A549 (cell line): Measurements from ENCODE around the gene UTF1. TPM values are rescaled to one million over a fixed set of nuclear protein-coding genes. Genes with fewer than 3 reads are reported as not detected.

Source experiments
- ATAC-seq, 2 experiments: fragments of 200-7000 bp in 1 of 2; fragments of >200 bp in 1 of 2; cut with Nextera tagmentation in 1 of 2; cut with Tn5 transposase in 1 of 2; 3 replicates each; pipeline versions ENCODE4 v1.8.0 to v1.9.1; 2018 to 2020; ENCODE audit warnings: mild to moderate bottlenecking in 1 of 2, moderate library complexity in 1 of 2
- CTCF ChIA-PET: fragments of 300-600 bp; sonication (Branson Sonifier 250); formaldehyde crosslinking; extraction: SDS; loops from one replicate; lab custom pipeline; 2021; ENCODE audit warnings: antibody characterized with exemption, inconsistent platforms; lab: Yijun Ruan, JAX
- POLR2A ChIA-PET: fragments of 350-600 bp; formaldehyde crosslinking; extraction: SDS; loops from one replicate; lab custom pipeline; 2021; ENCODE audit warnings: antibody characterized with exemption, inconsistent platforms; lab: Yijun Ruan, JAX
- DNase-seq, 2 experiments: peaks; one replicate each; pipeline versions ENCODE4 v3.0.0 to v3.0.0-alpha.2; 2011 to 2016; ENCODE audit warnings: low read depth in 1 of 2, low spot score in 1 of 2
- FAIRE-seq: peaks from 2 replicates; lab custom pipeline; 2011; peaks lifted over from hg19 to GRCh38; lab: Jason Lieb, UNC
- H3K27ac ChIP-seq, 2 experiments: fragments of >200 bp; sonication (Bioruptor Twin); formaldehyde crosslinking; 3 replicates each; pipeline ENCODE4 v1.5.1; 2016 to 2017
- H3K4me1 ChIP-seq: fragments of >200 bp; sonication (Bioruptor Twin); formaldehyde crosslinking; 3 replicates; pipeline ENCODE4 v1.6.1; 2016
- H3K4me2 ChIP-seq: fragments of >200 bp; sonication (Bioruptor Twin); formaldehyde crosslinking; 3 replicates; pipeline ENCODE4 v1.6.1; 2016
- H3K4me3 ChIP-seq: fragments of >200 bp; sonication (Bioruptor Twin); formaldehyde crosslinking; 3 replicates; pipeline ENCODE4 v1.5.1; 2016
- H3K9me3 ChIP-seq: fragments of >200 bp; sonication (Bioruptor Twin); formaldehyde crosslinking; 3 replicates; pipeline ENCODE4 v1.6.1; 2016
- BHLHE40 ChIP-seq: IDR thresholded peaks from 2 replicates; pipeline ENCODE4 v1.6.1; 2012; ENCODE audit warnings: low read depth, low read length, inconsistent platforms
- CHD2 ChIP-seq: fragments of 150-350 bp; IDR thresholded peaks from 2 replicates; pipeline ENCODE4 v1.6.1; 2014; ENCODE audit warnings: low read length; ENCODE audit not compliant: partially characterized antibody
- EHMT2 ChIP-seq: fragments of 200-600 bp; sonication (generic); IDR thresholded peaks from 2 replicates; pipeline ENCODE4 v1.6.1; 2016; ENCODE audit warnings: antibody characterized with exemption, low read depth, mild to moderate bottlenecking, moderate library complexity
- FOSB ChIP-seq: fragments of 250-450 bp; sonication (Bioruptor Pico); IDR thresholded peaks from 2 replicates; pipeline ENCODE4 v1.5.0; 2020; ENCODE audit warnings: mild to moderate bottlenecking, moderate library complexity
- FOSL2 ChIP-seq, 2 experiments: fragments of 450-650 bp in 1 of 2; fragments of >200 bp in 1 of 2; sonication (Bioruptor Twin) in 1 of 2; formaldehyde crosslinking; IDR thresholded peaks; 2 replicates each; pipeline versions ENCODE4 v1.5.0 to v1.6.1; 2016 to 2020; ENCODE audit warnings: mild to moderate bottlenecking in 1 of 2, moderate library complexity in 1 of 2
- HEYL ChIP-seq: fragments of 250-450 bp; sonication (Bioruptor Pico); IDR thresholded peaks from 2 replicates; pipeline ENCODE4 v1.8.0; 2021; ENCODE audit warnings: mild to moderate bottlenecking, moderate library complexity
- HOXB5 ChIP-seq: fragments of 250-450 bp; sonication (Bioruptor Pico); IDR thresholded peaks from 2 replicates; pipeline ENCODE4 v1.5.0; 2020; ENCODE audit warnings: mild to moderate bottlenecking, moderate library complexity
- JUNB ChIP-seq: fragments of >200 bp; sonication (Bioruptor Twin); formaldehyde crosslinking; IDR thresholded peaks from 2 replicates; pipeline ENCODE4 v1.6.1; 2016
- KDM5A ChIP-seq: fragments of 200-600 bp; sonication (generic); IDR thresholded peaks from 2 replicates; pipeline ENCODE4 v1.6.1; 2016; ENCODE audit warnings: antibody characterized with exemption, mild to moderate bottlenecking
- MAFK ChIP-seq: fragments of 450-650 bp; IDR thresholded peaks from 2 replicates; pipeline ENCODE4 v1.6.1; 2014; ENCODE audit not compliant: partially characterized antibody
- MAZ ChIP-seq: fragments of 150-350 bp; IDR thresholded peaks from 2 replicates; pipeline ENCODE4 v1.6.1; 2014; ENCODE audit warnings: antibody characterized with exemption, low read depth, low read length, borderline replicate concordance
- NR3C1 ChIP-seq: fragments of >200 bp; sonication (Bioruptor Twin); formaldehyde crosslinking; IDR thresholded peaks from 3 replicates; pipeline ENCODE4 v1.6.1; 2017
- PHF8 ChIP-seq: fragments of 200-600 bp; sonication (generic); IDR thresholded peaks from 2 replicates; pipeline ENCODE4 v1.6.1; 2016; ENCODE audit warnings: low read depth, mild to moderate bottlenecking, antibody characterized with exemption, moderate library complexity, borderline replicate concordance
- POLR2A ChIP-seq: IDR thresholded peaks from 2 replicates; pipeline ENCODE4 v1.6.1; 2012; ENCODE audit warnings: mild to moderate bottlenecking, low read length
- POLR2AphosphoS2 ChIP-seq: conservative IDR thresholded peaks from 2 replicates; pipeline ENCODE4 v1.6.1; 2012; ENCODE audit warnings: low read length, improper control_type of control experiment, inconsistent platforms
- RARB ChIP-seq: fragments of 250-450 bp; sonication (Bioruptor Pico); IDR thresholded peaks from 2 replicates; pipeline ENCODE4 v1.8.0; 2021; ENCODE audit warnings: mild to moderate bottlenecking, moderate library complexity
- RNF2 ChIP-seq: fragments of 200-600 bp; sonication (generic); IDR thresholded peaks from 2 replicates; pipeline ENCODE4 v1.6.1; 2016; ENCODE audit warnings: low read depth, mild to moderate bottlenecking, antibody characterized with exemption, moderate library complexity, borderline replicate concordance
- SMC3 ChIP-seq: fragments of >200 bp; sonication (Bioruptor Twin); formaldehyde crosslinking; IDR thresholded peaks from 3 replicates; pipeline ENCODE4 v1.6.1; 2018; ENCODE audit warnings: inconsistent platforms
- SREBF2 ChIP-seq: fragments of 450-650 bp; IDR thresholded peaks from 2 replicates; pipeline ENCODE4 v1.6.1; 2014; ENCODE audit warnings: mild to moderate bottlenecking, moderate library complexity
- TFCP2L1 ChIP-seq: fragments of 250-450 bp; sonication (Bioruptor Pico); IDR thresholded peaks from 2 replicates; pipeline ENCODE4 v1.5.0; 2021; ENCODE audit warnings: mild to moderate bottlenecking
- ZFP36 ChIP-seq: fragments of 450-650 bp; IDR thresholded peaks from 2 replicates; pipeline ENCODE4 v1.6.1; 2014; ENCODE audit warnings: borderline replicate concordance; ENCODE audit not compliant: partially characterized antibody
- ZSCAN20 ChIP-seq: fragments of 250-450 bp; sonication (Bioruptor Pico); IDR thresholded peaks from 2 replicates; pipeline ENCODE4 v1.8.0; 2022; ENCODE audit warnings: mild to moderate bottlenecking, moderate library complexity
- whole genome bisulfite sequencing: methylation state at CpG from one replicate; pipeline ENCODE4 v1.1.6; 2017; ENCODE audit errors: missing lambda C conversion rate; 5-methylcytosine and 5-hydroxymethylcytosine counted together
- polyA plus RNA-seq, 4 experiments: library from polyadenylated mRNA; depleted of rRNA in 3 of 4; stranded (reverse); fragments of >200 nt; fragmentation: RNase III in 1 of 4; extraction: RNeasy Plus Mini Kit Qiagen cat#74134 plus additional on column Dnase treatment in 1 of 4; gene quantifications; 2 replicates in 3 of 4; 3 replicates in 1 of 4; pipeline ENCODE4 v1.2.3, GENCODE V29; 2011 to 2017
- TF ChIP-seq, protein P1 (sequence below): fragments of 250-450 bp; sonication (Bioruptor Pico); IDR thresholded peaks from 2 replicates; pipeline ENCODE4 v1.5.0; 2021; ENCODE audit warnings: mild to moderate bottlenecking, moderate library complexity, borderline replicate concordance
- TF ChIP-seq, protein P2 (sequence below): fragments of >200 bp; sonication (Bioruptor Twin); formaldehyde crosslinking; IDR thresholded peaks from 3 replicates; pipeline ENCODE4 v1.6.1; 2016
- TF ChIP-seq, protein P3 (sequence below): IDR thresholded peaks from 2 replicates; pipeline ENCODE4 v1.6.1; 2012
- TF ChIP-seq, protein P4 (sequence below): fragments of 450-650 bp; IDR thresholded peaks from 2 replicates; pipeline ENCODE4 v1.6.1; 2014; ENCODE audit warnings: antibody characterized with exemption
- TF ChIP-seq, protein P5 (sequence below): fragments of 250-450 bp; sonication (Bioruptor Pico); IDR thresholded peaks from 2 replicates; pipeline ENCODE4 v1.5.0; 2020; ENCODE audit warnings: low read depth, mild to moderate bottlenecking, moderate library complexity

Gene UTF1
- polyA plus RNA-seq, 2 of the 4 experiments (the other 2 are of a cell fraction), result not detected

DNA sequence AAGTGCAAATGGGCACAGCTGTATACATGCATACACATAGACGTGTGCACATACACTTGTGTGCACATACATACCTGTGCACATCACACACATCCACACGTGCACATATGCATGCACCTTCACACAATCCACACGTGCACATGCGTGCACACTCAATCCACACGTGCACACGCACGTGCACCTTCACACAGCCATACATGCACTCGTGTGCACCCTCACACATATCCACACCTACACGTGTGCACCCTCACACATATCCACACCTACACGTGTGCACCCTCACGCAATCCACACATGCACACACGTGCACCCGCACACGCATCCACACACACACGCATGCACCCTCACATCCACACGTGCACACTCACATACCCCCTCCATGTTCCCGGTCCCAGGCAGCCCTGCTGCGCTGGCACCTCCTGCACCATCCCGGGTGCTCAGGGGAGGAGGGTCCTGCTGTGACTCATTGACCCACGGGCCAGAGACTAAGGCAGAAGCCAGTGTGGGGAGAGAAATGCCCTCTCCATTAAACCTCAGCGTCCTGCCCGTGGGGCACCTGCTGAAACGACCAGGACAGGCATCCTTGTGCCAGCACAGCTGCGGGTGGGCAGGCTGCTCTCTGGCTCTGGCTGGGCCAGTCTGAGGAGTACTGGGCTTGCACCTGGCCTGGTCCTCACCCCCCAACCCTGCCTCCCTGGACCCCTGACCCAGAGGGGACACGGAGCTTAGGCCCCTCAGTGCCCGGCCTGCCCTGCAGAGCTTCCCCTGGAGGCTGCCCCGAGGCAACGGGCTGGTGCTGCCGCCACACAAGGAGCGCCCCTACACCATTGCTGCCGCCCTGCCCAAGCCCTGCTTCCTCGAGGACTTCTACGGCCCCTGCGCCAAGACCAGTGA lies 17.8 kb upstream of the UTF1 start:
- Histone ChIP-seq H3K9me3 (no peaks in the 10 kb centered on the region), H3K27ac (no peak overlapping the region), H3K4me3 (no peak overlapping the region), H3K4me2 (no peak overlapping the region), H3K4me1 (no peaks in the 10 kb centered on the region)
- POLR2A ChIA-PET, result no interaction called here
- no peak for DNase-seq
- peak; percentile 4 to 25; a peak in 1 of 6 replicates for ATAC-seq
- FAIRE-seq, result no peak
- CTCF ChIA-PET, result no interaction called here
- WGBS, result 44% methylated on average over 25 of the region's 34 CpGs
- TF ChIP-seq MAFK (no peak), SMC3 (no peak), FOSL2 (IDR thresholded peaks at IDR 0.05) (no peak), FOSL2 (CRISPR knock-in tag; IDR thresholded peaks at IDR 0.05) (no peak), POLR2AphosphoS2 (no peak), CHD2 (no peak), RNF2 (no peak), JUNB (no peak)
- TF ChIP-seq, protein P1, sequence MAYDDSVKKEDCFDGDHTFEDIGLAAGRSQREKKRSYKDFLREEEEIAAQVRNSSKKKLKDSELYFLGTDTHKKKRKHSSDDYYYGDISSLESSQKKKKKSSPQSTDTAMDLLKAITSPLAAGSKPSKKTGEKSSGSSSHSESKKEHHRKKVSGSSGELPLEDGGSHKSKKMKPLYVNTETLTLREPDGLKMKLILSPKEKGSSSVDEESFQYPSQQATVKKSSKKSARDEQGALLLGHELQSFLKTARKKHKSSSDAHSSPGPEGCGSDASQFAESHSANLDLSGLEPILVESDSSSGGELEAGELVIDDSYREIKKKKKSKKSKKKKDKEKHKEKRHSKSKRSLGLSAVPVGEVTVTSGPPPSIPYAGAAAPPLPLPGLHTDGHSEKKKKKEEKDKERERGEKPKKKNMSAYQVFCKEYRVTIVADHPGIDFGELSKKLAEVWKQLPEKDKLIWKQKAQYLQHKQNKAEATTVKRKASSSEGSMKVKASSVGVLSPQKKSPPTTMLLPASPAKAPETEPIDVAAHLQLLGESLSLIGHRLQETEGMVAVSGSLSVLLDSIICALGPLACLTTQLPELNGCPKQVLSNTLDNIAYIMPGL (CRISPR knock-in tag), result no peak
- TF ChIP-seq, protein P2, sequence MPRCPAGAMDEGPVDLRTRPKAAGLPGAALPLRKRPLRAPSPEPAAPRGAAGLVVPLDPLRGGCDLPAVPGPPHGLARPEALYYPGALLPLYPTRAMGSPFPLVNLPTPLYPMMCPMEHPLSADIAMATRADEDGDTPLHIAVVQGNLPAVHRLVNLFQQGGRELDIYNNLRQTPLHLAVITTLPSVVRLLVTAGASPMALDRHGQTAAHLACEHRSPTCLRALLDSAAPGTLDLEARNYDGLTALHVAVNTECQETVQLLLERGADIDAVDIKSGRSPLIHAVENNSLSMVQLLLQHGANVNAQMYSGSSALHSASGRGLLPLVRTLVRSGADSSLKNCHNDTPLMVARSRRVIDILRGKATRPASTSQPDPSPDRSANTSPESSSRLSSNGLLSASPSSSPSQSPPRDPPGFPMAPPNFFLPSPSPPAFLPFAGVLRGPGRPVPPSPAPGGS, result no peak

DNA sequence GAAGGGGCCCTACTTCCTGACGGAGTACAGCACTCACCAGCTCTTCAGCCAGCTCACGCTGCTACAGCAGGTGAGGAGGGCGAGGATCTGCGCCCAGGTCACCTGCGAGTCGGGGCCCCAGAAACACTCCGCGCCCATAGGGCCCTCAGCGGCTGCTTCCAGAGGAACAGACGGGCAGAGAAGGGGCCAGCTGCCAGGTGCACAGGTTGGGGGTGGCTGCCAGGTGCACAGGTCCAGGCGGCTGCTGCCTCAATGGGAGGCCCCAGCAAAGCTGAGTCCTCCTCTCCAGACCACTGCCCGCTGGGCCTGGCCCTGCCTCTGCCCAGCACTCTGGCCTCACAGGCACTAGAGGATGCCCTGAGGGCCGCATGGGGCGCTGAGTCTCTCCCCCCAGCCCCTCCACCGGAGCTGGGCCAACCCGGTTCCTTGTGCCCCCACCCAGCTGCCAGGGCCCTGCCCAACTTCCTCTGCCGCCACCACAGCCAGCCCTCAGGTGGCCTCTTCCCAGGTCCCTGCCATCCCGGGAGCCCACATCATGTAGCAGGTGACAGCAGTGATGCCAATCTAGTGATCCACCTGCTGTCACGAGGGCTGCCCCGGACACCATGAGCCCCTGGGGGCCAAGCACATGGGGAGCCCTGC lies 17.0 kb upstream of the UTF1 start:
- 63% methylated on average over 11 of the region's 20 CpGs for WGBS
- FAIRE-seq, result no peak
- no peak overlapping the region for H3K27ac ChIP-seq
- TF ChIP-seq EHMT2 (no peak), ZFP36 (no peak), POLR2A (no peak), ZSCAN20 (CRISPR knock-in tag) (no peak), KDM5A (no peak), HOXB5 (CRISPR knock-in tag) (no peak), TFCP2L1 (CRISPR knock-in tag) (no peak), HEYL (CRISPR knock-in tag) (no peak), PHF8 (no peak), NR3C1 (no peak), BHLHE40 (no peak), FOSB (CRISPR knock-in tag) (no peak), RARB (CRISPR knock-in tag) (no peak), SREBF2 (no peak), MAZ (no peak)
- TF ChIP-seq, protein P3, sequence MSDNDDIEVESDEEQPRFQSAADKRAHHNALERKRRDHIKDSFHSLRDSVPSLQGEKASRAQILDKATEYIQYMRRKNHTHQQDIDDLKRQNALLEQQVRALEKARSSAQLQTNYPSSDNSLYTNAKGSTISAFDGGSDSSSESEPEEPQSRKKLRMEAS, result no peak
- TF ChIP-seq, protein P1 (CRISPR knock-in tag), result no peak
- TF ChIP-seq, protein P4, sequence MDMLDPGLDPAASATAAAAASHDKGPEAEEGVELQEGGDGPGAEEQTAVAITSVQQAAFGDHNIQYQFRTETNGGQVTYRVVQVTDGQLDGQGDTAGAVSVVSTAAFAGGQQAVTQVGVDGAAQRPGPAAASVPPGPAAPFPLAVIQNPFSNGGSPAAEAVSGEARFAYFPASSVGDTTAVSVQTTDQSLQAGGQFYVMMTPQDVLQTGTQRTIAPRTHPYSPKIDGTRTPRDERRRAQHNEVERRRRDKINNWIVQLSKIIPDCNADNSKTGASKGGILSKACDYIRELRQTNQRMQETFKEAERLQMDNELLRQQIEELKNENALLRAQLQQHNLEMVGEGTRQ, result no peak
- TF ChIP-seq, protein P5, sequence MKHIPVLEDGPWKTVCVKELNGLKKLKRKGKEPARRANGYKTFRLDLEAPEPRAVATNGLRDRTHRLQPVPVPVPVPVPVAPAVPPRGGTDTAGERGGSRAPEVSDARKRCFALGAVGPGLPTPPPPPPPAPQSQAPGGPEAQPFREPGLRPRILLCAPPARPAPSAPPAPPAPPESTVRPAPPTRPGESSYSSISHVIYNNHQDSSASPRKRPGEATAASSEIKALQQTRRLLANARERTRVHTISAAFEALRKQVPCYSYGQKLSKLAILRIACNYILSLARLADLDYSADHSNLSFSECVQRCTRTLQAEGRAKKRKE, result no peak
- TF ChIP-seq, all 56 proteins: peak for 0
- H3K9me3 ChIP-seq, result no peaks in the 10 kb centered on the region
- H3K4me2 ChIP-seq, result no peak overlapping the region
- H3K4me1 ChIP-seq, result no peaks in the 10 kb centered on the region
- H3K4me3 ChIP-seq, result no peak overlapping the region
- ChIA-PET POLR2A (no interaction called here), CTCF (no interaction called here)
- DNase-seq (no peak), ATAC-seq (peak in 1 of 2 experiments; percentile 8; a peak in 1 of 6 replicates)
